Upper lobe of right lung (tissue), 1 donor: ENCODE data around the gene TMEM171. TPM values are rescaled to one million over a fixed set of nuclear protein-coding genes. Genes with fewer than 3 reads are reported as not detected.

ENCODE experiments used
- ATAC-seq: fragments of 200-7000 bp; cut with Tn5 transposase; one replicate; pipeline ENCODE4 v1.9.1; 2020; ENCODE audit warnings: mild to moderate bottlenecking, moderate library complexity
- DNase-seq: peaks from one replicate; pipeline ENCODE4 v3.0.0-alpha.2; 2020
- H3K27ac ChIP-seq: fragments of 200-600 bp; one replicate; pipeline ENCODE4 v1.8.0; 2022
- H3K27me3 ChIP-seq: fragments of 200-600 bp; one replicate; pipeline ENCODE4 v1.8.0; 2022; ENCODE audit warnings: mild to moderate bottlenecking
- H3K36me3 ChIP-seq: fragments of 200-600 bp; one replicate; pipeline ENCODE4 v1.8.0; 2022
- H3K4me1 ChIP-seq: fragments of 200-600 bp; one replicate; pipeline ENCODE4 v1.8.0; 2022
- H3K4me3 ChIP-seq: fragments of 200-600 bp; one replicate; pipeline ENCODE4 v1.8.0; 2022; ENCODE audit warnings: mild to moderate bottlenecking
- H3K9me3 ChIP-seq: fragments of 200-600 bp; one replicate; pipeline ENCODE4 v1.8.0; 2022
- CTCF ChIP-seq: fragments of 200-600 bp; IDR thresholded peaks from one replicate; pipeline ENCODE4 v1.8.0; 2022; ENCODE audit warnings: antibody characterized with exemption
- intact Hi-C: fragments of 100-400 bp; cut with DNase I; formaldehyde crosslinking; loops from one replicate; pipeline ENCODE4 v1.11.0; 2022
- total RNA-seq: library from RNA; stranded (reverse); fragmentation: NEBNext Ultra II Directional; extraction: Animal tissue kit (Norgen Biotek cat#: 25700); gene quantifications from one replicate; pipeline ENCODE4 v1.2.1, GENCODE V29; 2021
- donor health status: DM: no; HTN: yes; CAD: no; lungs with severe emphysema.

Gene TMEM171
- total RNA-seq, 1 donor from 2014 or later, result 0.43 TPM

DNA sequence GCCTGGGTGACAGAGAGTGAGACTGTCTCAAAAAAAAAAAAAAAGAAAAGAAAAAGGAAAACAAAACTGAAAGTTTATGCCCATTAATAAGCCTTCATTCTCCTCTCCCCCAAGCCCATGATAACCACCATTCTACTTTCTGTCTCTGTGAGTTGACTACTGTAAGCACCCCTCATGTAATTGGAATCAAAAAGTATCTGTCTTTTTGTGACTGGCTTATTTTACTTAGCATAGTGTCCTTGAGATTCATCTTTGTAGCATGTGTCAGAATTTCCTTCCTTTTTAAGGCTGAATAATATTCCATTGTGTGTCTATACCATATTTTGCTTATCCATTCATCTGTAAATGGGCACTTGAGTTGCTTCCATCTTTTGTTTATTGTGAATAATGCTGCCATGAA is 14.0 kb upstream of the TMEM171 start:
- no peak overlapping the region for H3K4me3 ChIP-seq
- no peak for DNase-seq
- H3K4me1 ChIP-seq, result no peaks in the 10 kb centered on the region
- intact Hi-C loops, result no loop called here
- no peaks in the 10 kb centered on the region for H3K36me3 ChIP-seq
- H3K27ac ChIP-seq, result no peak overlapping the region
- ATAC-seq, result no peak
- no peaks in the 10 kb centered on the region for H3K9me3 ChIP-seq
- TF ChIP-seq CTCF, result no peak
- H3K27me3 ChIP-seq, result no peaks in the 10 kb centered on the region

- no peak for TF ChIP-seq CTCF
- H3K4me1 ChIP-seq, result no peaks in the 10 kb centered on the region
- intact Hi-C loops, result no loop called here
- H3K4me3 ChIP-seq, result no peak overlapping the region
- no peak for DNase-seq
- no peaks in the 10 kb centered on the region for H3K36me3 ChIP-seq
- ATAC-seq, result no peak
- H3K27me3 ChIP-seq, result no peaks in the 10 kb centered on the region
- no peaks in the 10 kb centered on the region for H3K9me3 ChIP-seq
- H3K27ac ChIP-seq, result no peak overlapping the region
These were observed 10.2 kb upstream of the TMEM171 start for GRCh38 chr5:73110190-73110589.

GRCh38 chr5:73111536-73111935 is 8.8 kb upstream of the TMEM171 start:
- H3K9me3 ChIP-seq, result no peaks in the 10 kb centered on the region
- no peaks in the 10 kb centered on the region for H3K27me3 ChIP-seq
- TF ChIP-seq CTCF, result no peak
- ATAC-seq (no peak), DNase-seq (no peak)
- no peaks in the 10 kb centered on the region for H3K36me3 ChIP-seq
- intact Hi-C loops, result no loop called here
- no peak overlapping the region for H3K4me3 ChIP-seq
- H3K4me1 ChIP-seq, result no peaks in the 10 kb centered on the region
- no peak overlapping the region for H3K27ac ChIP-seq

DNA sequence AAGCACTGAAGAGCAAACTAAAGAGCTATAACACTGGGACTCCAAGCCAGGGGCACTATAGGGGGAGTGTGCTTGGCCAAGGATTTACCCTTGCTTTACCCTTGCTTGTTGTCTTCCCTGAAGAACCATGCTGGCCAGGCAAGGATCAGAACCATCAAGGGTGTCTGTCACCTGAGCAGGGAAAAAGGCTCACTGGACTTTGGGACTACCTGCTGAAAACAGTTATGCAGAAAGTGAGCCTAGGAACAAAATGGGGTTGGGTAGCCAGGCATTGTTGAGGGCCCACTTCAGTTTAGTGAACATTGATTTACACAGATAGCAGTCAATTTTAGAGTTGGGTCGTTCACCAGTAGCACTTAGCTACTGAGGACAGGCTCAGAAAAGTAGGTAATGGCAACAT is 8.0 kb upstream of the TMEM171 start:
- Histone ChIP-seq H3K9me3 (no peaks in the 10 kb centered on the region), H3K4me3 (no peak overlapping the region), H3K27me3 (no peaks in the 10 kb centered on the region), H3K27ac (no peak overlapping the region), H3K36me3 (no peaks in the 10 kb centered on the region), H3K4me1 (no peaks in the 10 kb centered on the region)
- intact Hi-C loops, result no loop called here
- no peak for TF ChIP-seq CTCF
- DNase-seq (no peak), ATAC-seq (no peak)

GRCh38 chr5:73114044-73114688 is 6.2 kb upstream of the TMEM171 start:
- H3K9me3 ChIP-seq, result no peaks in the 10 kb centered on the region
- H3K27me3 ChIP-seq, result no peaks in the 10 kb centered on the region
- H3K36me3 ChIP-seq, result no peaks in the 10 kb centered on the region
- no peak for ATAC-seq
- no peaks in the 10 kb centered on the region for H3K4me1 ChIP-seq
- no peak for DNase-seq
- TF ChIP-seq CTCF, result no peak
- no peak overlapping the region for H3K4me3 ChIP-seq
- no peak overlapping the region for H3K27ac ChIP-seq
- intact Hi-C loops, result no loop called here
